Measurements from ENCODE around the gene C11orf71.

Gene C11orf71

GRCh38 chr11:114358716-114359115, 41.6 kb downstream of the C11orf71 start:
- DNase-seq: no peak

DNA sequence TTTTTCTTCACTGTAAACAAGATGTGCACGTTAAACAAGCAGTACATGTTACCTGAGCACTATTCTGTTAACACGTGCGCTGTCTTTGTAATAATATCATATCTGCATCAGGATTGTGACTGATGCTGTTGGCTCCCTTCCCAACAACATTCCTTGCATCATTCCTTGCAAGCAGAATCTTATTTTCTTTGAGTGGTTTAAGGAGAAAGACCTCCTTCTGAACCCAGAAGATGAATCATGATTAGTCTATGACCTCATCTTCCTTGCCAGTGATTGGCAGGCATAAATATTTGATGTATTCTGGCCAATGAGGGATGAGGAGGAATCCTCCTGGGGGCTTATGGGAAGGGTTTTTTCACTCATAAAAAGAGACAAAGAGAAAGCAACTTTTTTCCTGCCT, 46.2 kb downstream of the C11orf71 start:
- DNase-seq: no peak

GRCh38 chr11:114353443-114353842, 46.9 kb downstream of the C11orf71 start:
- DNase-seq: no peak

- DNase-seq: no peak
Measured at GRCh38 chr11:114350022-114350421, 50.3 kb downstream of the C11orf71 start.
